BLaER1 (cell line): ENCODE measurements around the gene STXBP5.
"Not testable (repeated sequence)": the region's sequence is repeated elsewhere in the genome, so short reads cannot be mapped to it uniquely, and the experiment has no call there.

Experiments
- H3K27ac ChIP-seq: shearing (Covaris generic); formaldehyde crosslinking; 2 replicates; pipeline ENCODE4 v1.8.1; 2022
- H3K27me3 ChIP-seq: shearing (Covaris generic); formaldehyde crosslinking; 2 replicates; pipeline ENCODE4 v1.8.1; 2022
- H3K36me3 ChIP-seq: shearing (Covaris generic); formaldehyde crosslinking; 2 replicates; pipeline ENCODE4 v1.8.1; 2022
- H3K4me1 ChIP-seq: shearing (Covaris generic); formaldehyde crosslinking; 2 replicates; pipeline ENCODE4 v1.8.1; 2022
- H3K4me2 ChIP-seq: shearing (Covaris generic); formaldehyde crosslinking; 2 replicates; pipeline ENCODE4 v1.8.1; 2022
- H3K4me3 ChIP-seq: shearing (Covaris generic); formaldehyde crosslinking; 2 replicates; pipeline ENCODE4 v1.8.1; 2022
- H3K9ac ChIP-seq: shearing (Covaris generic); formaldehyde crosslinking; 2 replicates; pipeline ENCODE4 v1.8.1; 2022
- H3K9me3 ChIP-seq: shearing (Covaris generic); formaldehyde crosslinking; 2 replicates; pipeline ENCODE4 v1.8.1; 2022
- H4K20me1 ChIP-seq: shearing (Covaris generic); formaldehyde crosslinking; 2 replicates; pipeline ENCODE4 v1.8.1; 2022
- Cebpa-rat ChIP-seq: shearing (Covaris generic); IDR thresholded peaks from 2 replicates; pipeline ENCODE4 v1.8.1; 2022

The STXBP5 gene

GRCh38 chr6:147234685-147235084 lies 30.5 kb downstream of the STXBP5 start:
- no peak overlapping the region for H3K4me2 ChIP-seq
- no peaks in the 10 kb centered on the region; the same call in 1 of the 2 replicates for H3K36me3 ChIP-seq
- H3K4me3 ChIP-seq, result no peak overlapping the region
- H3K27me3 ChIP-seq, result no peaks in the 10 kb centered on the region
- no peaks in the 10 kb centered on the region for H3K4me1 ChIP-seq
- no peaks in the 10 kb centered on the region for H4K20me1 ChIP-seq
- no peaks in the 10 kb centered on the region for H3K9me3 ChIP-seq
- no peak overlapping the region for H3K9ac ChIP-seq
- H3K27ac ChIP-seq, result no peak overlapping the region
- no peak for TF ChIP-seq Cebpa-rat

GRCh38 chr6:147238164-147238563 lies 33.9 kb downstream of the STXBP5 start:
- H3K27ac ChIP-seq, result no peak overlapping the region

GRCh38 chr6:147238906-147239305 lies 34.7 kb downstream of the STXBP5 start:
- no peak overlapping the region for H3K4me3 ChIP-seq
- TF ChIP-seq Cebpa-rat, result no peak
- no peaks in the 10 kb centered on the region for H3K4me1 ChIP-seq
- H3K4me2 ChIP-seq, result no peak overlapping the region
- H3K9ac ChIP-seq, result no peak overlapping the region
- H3K27me3 ChIP-seq, result no peaks in the 10 kb centered on the region
- H3K27ac ChIP-seq, result no peak overlapping the region
- H3K36me3 ChIP-seq, result no peaks in the 10 kb centered on the region; the same call in 1 of the 2 replicates
- no peaks in the 10 kb centered on the region for H3K9me3 ChIP-seq
- H4K20me1 ChIP-seq, result no peaks in the 10 kb centered on the region

More at GRCh38 chr6:147238164-147238563, 33.9 kb downstream of the STXBP5 start:
- H3K4me3 ChIP-seq, result no peak overlapping the region
- no peaks in the 10 kb centered on the region for H3K9me3 ChIP-seq
- no peak for TF ChIP-seq Cebpa-rat
- no peaks in the 10 kb centered on the region for H4K20me1 ChIP-seq
- no peak overlapping the region for H3K9ac ChIP-seq
- H3K36me3 ChIP-seq, result no peaks in the 10 kb centered on the region; the same call in 1 of the 2 replicates
- no peaks in the 10 kb centered on the region for H3K27me3 ChIP-seq
- H3K4me1 ChIP-seq, result no peaks in the 10 kb centered on the region
- H3K4me2 ChIP-seq, result no peak overlapping the region

- no peak for TF ChIP-seq Cebpa-rat
- Histone ChIP-seq H3K36me3 (peaks cover 12% of the 10 kb centered on the region; the same call in 1 of the 2 replicates), H3K27ac (no peak overlapping the region), H3K4me1 (no peaks in the 10 kb centered on the region), H3K9ac (no peak overlapping the region), H3K27me3 (no peaks in the 10 kb centered on the region), H3K4me3 (no peak overlapping the region), H3K4me2 (no peak overlapping the region), H4K20me1 (peaks cover 4% of the 10 kb centered on the region; the same call in 1 of the 2 replicates), H3K9me3 (no peaks in the 10 kb centered on the region)
Measured at GRCh38 chr6:147244832-147245231, 40.6 kb downstream of the STXBP5 start.

- Histone ChIP-seq H3K9me3 (no peaks in the 10 kb centered on the region), H3K4me3 (no peak overlapping the region), H3K4me1 (no peaks in the 10 kb centered on the region), H3K36me3 (peaks cover 13% of the 10 kb centered on the region), H3K4me2 (no peak overlapping the region), H3K9ac (no peak overlapping the region), H4K20me1 (peaks cover 4% of the 10 kb centered on the region; the same call in 1 of the 2 replicates), H3K27me3 (no peaks in the 10 kb centered on the region), H3K27ac (no peak overlapping the region)
- no peak for TF ChIP-seq Cebpa-rat
Measured at GRCh38 chr6:147245693-147246092, 41.5 kb downstream of the STXBP5 start.

GRCh38 chr6:147246853-147247635 lies 42.8 kb downstream of the STXBP5 start:
- H3K27ac ChIP-seq, result no peak overlapping the region
- H3K4me1 ChIP-seq, result no peaks in the 10 kb centered on the region
- H3K36me3 ChIP-seq, result peaks cover 26% of the 10 kb centered on the region

GRCh38 chr6:147248859-147249258 lies 44.6 kb downstream of the STXBP5 start:
- Histone ChIP-seq H4K20me1 (peaks cover 4% of the 10 kb centered on the region; the same call in 1 of the 2 replicates), H3K4me2 (no peak overlapping the region), H3K4me3 (no peak overlapping the region), H3K4me1 (no peaks in the 10 kb centered on the region), H3K9ac (no peak overlapping the region), H3K27ac (no peak overlapping the region), H3K9me3 (peaks cover 12% of the 10 kb centered on the region), H3K27me3 (no peaks in the 10 kb centered on the region), H3K36me3 (peaks cover 29% of the 10 kb centered on the region)
- TF ChIP-seq Cebpa-rat, result no peak

More at GRCh38 chr6:147246853-147247635, 42.8 kb downstream of the STXBP5 start:
- peaks cover 4% of the 10 kb centered on the region; the same call in 1 of the 2 replicates for H4K20me1 ChIP-seq
- no peak for TF ChIP-seq Cebpa-rat
- no peak overlapping the region for H3K4me3 ChIP-seq
- no peak overlapping the region for H3K9ac ChIP-seq
- H3K4me2 ChIP-seq, result no peak overlapping the region
- peaks cover 12% of the 10 kb centered on the region for H3K9me3 ChIP-seq
- no peaks in the 10 kb centered on the region for H3K27me3 ChIP-seq

- no peak for TF ChIP-seq Cebpa-rat
- Histone ChIP-seq H3K27ac (no peak overlapping the region), H3K36me3 (peaks cover 24% of the 10 kb centered on the region)
Measured at GRCh38 chr6:147251072-147251471, 46.9 kb downstream of the STXBP5 start.

GRCh38 chr6:147254929-147255473 lies 50.8 kb downstream of the STXBP5 start:
- peaks cover 17% of the 10 kb centered on the region for H3K36me3 ChIP-seq
- not testable (repeated sequence) for H3K4me2 ChIP-seq, H4K20me1 ChIP-seq, H3K4me1 ChIP-seq, H3K27me3 ChIP-seq, H3K27ac ChIP-seq, H3K9ac ChIP-seq, H3K4me3 ChIP-seq
- peaks cover 12% of the 10 kb centered on the region for H3K9me3 ChIP-seq

More at GRCh38 chr6:147251072-147251471, 46.9 kb downstream of the STXBP5 start:
- Histone ChIP-seq H3K4me1 (no peaks in the 10 kb centered on the region), H3K9ac (no peak overlapping the region), H3K27me3 (no peaks in the 10 kb centered on the region), H3K9me3 (peaks cover 12% of the 10 kb centered on the region), H3K4me2 (no peak overlapping the region), H4K20me1 (no peaks in the 10 kb centered on the region), H3K4me3 (no peak overlapping the region)

GRCh38 chr6:147255948-147256674 lies 51.9 kb downstream of the STXBP5 start:
- Histone ChIP-seq H3K9ac (no peak overlapping the region), H3K27ac (no peak overlapping the region), H3K27me3 (no peaks in the 10 kb centered on the region), H4K20me1 (no peaks in the 10 kb centered on the region), H3K9me3 (peaks cover 9% of the 10 kb centered on the region), H3K4me1 (no peaks in the 10 kb centered on the region), H3K4me2 (no peak overlapping the region), H3K36me3 (peaks cover 13% of the 10 kb centered on the region), H3K4me3 (no peak overlapping the region)
- TF ChIP-seq Cebpa-rat, result no peak
